ENCODE results near the gene EBLN2.

DNA sequence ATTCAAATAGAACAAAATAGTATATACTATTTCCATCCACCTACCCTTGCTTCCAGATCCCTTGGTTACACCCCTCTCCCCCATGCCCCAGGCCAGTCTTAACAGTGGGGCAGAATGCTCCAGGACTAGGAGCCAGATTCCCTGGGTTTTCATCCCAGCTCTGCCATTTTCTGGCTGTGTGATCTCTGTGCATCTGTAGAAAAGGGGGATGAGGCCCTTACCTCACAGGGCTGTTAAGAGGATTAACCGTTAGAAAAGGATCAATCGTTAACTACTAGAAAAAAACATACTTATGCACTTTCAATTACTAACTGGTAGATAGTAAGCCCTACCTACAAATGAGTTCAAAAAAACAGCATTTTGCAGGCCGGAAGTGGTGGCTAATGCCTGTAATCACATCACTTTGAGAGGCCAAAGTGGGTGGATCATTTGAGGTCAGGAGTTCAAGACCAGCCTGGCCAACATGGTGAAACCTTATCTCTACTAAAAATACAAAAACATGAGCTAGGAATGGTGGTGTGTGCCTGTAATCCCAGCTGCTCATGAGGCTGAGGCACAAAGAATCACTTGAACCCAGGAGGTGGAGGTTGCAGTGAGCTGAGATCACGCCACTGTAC lies 11.7 kb downstream of the EBLN2 start:
- TF ChIP-seq YY1 (IDR thresholded peaks at IDR 0.05; ENCODE audit: low read depth): no peak
- TF ChIP-seq JUND (IDR thresholded peaks at IDR 0.05): no peak
- TF ChIP-seq EZH2phosphoT487 (IDR thresholded peaks at IDR 0.05; ENCODE audit: borderline replicate concordance, low read depth): no peak
- TF ChIP-seq RFX5 (IDR thresholded peaks at IDR 0.05; ENCODE audit: low read length): no peak
